GM11168 (cell line): Measurements from ENCODE around the gene NEDD4L.

Experiments used
- in situ Hi-C: fragments of 300-500 bp; cut with MboI; formaldehyde crosslinking; loops from one replicate; pipeline ENCODE4 v1.12.0; 2022; ENCODE audit warnings: low sequenced_read_pairs; ENCODE audit not compliant: unreplicated experiment

The NEDD4L gene

DNA sequence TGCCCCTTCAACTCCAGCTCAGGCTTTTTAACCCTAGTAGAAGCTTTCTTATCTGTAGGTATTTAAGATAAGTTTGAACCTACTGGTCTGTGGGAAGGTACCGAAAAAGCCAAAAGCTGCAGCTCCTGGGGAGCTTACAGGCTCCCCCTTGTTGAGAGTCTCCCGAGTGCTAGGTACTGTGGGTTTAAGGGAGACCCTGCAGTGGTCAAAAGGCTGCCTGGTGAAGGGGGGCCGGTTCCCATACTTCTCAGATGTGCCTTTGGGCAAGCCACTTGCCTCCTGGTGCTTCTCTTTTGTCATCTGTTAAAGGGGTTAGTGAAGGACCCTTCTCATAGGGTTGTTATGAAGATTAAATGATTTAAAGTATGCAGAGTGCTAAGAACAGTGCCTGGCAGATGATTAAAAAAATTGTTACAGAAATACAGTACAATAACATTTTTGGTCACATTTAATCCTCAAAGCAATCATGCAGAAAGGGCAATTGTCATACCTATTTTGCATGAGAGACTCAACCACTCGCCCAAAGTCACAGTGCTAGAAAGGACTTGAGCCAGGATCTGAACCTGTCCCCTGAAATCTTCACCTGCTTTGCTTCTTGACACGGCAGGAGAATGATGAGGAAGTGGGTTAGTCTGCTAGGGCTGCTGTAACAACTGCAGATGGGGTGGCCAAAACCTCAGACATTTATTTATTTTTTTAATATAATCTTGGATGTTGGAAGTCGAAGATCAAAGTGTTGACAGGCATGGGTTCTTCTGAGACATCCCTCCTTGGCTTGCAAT is 62.5 kb downstream of the NEDD4L start:
- in situ Hi-C loops: loop anchor here (5.0 to 10.0 kb wide), 2 partner anchors 54 to 222 kb away; no protein-coding TSS in a partner anchor

DNA sequence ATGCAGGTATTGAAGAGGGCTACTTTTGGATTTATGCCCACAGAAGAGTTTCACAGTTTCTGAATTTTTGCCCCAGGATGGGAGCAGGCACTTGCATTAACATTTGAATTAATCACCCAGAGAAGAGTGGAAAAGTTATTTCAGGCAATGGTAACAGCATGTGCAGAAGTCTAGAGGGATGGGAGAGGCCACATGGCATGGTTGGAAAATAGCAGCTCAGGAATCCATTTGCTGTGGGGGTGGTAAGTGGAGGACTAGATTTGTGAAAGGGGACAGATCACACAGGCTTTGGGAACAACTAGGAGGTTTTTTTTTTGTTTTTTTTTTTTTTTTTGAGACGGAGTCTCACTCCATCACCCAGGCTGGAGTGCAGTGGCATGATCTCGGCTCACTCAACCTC is 65.2 kb downstream of the NEDD4L start:
- in situ Hi-C loops: loop anchor here (5.0 to 10.0 kb wide), 2 partner anchors 57 to 224 kb away; no protein-coding TSS in a partner anchor

GRCh38 chr18:58110398-58110797 is 66.4 kb downstream of the NEDD4L start:
- in situ Hi-C loops: no loop called here

- in situ Hi-C loops: no loop called here
Observed at GRCh38 chr18:58112174-58112573, 68.1 kb downstream of the NEDD4L start.

DNA sequence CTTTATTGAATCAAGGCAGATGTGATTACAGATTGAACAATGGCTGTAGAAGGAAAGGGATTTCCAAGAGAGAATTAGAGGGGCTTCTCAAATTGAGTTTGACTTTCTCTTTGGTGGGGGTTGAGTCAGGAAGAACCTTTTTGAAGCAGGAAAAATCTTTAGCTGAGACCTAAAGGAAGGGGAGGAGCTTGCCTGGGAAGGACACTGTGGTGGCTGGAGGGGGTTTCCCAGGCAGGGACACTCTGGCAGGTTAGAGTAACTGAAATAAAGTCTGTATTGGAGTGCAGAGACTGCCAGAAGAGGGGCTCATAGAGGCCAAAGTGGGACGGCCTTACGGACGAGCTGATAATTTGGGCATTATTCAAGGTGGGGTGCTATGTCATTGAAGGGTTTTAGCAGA is 69.3 kb downstream of the NEDD4L start:
- in situ Hi-C loops: no loop called here

- in situ Hi-C loops: no loop called here
Observed at GRCh38 chr18:58114766-58115165, 70.7 kb downstream of the NEDD4L start.

- in situ Hi-C loops: no loop called here
Observed at GRCh38 chr18:58116818-58117217, 72.8 kb downstream of the NEDD4L start.

DNA sequence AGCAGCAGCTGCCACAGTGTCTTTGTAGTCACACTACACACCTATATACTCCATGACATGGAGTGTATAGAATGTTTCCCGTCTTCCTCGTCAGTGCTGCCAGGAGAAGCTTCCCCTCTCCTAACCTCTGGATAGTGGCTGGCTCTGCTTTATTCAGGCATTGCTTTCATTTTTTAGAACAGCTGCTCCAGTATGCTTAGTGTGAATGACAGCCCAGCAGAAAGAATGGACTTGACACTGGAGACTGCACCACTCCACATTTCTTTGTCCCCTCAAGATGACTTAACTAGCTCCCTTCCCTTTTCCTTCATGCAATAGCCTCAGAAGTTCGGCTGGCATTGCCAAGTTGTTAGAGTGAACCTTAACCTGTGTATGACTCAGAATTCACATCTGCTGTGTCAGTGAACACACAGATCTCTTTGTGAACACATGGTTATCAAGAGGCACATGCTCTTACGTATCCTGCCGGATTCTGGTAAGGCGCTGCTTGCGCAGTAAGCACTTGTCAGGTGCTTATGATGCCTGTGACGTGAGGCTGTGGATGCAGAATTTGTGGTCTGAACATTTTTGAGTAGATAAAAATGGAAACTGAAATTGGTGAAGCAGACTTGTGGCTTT is 73.9 kb downstream of the NEDD4L start:
- in situ Hi-C loops: no loop called here

DNA sequence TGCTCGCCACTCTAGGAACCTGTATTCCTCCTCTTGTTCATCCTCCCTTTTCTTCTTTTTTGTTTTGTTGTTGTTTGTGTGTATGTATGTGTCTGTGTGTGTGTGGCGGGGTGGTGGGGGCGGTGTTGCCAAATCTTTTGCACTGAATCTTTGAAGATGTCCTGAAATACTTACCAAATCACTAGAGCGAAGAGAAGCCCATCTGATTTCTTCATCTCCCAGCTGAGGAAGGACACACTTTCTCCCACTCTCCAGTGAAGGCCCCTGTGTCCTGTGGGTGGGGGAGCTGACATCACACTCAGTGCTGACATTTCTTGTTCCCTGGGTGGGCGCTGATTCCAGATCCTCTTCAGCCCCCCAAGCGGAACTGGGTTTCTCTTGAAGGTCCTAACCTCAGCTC is 74.5 kb downstream of the NEDD4L start:
- in situ Hi-C loops: no loop called here

DNA sequence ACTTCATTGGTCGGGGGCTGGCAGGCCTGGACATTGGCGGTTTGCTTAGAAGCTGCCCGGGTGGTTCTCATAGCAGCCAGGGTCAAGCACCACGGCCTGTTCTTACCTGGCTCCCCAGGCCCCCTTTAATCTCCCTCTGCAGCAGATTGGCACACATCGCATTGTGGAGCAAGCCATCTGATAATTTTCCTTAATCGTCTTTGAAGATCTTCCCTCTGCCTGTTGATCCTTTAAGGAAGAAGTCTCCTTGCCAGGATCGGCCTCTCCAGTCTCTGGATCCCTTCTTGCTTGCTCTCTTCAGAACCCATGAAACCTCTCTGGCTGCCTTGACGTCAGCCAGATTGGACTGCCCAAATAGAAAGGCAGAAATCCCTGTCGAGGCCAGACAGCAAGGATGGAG is 75.8 kb downstream of the NEDD4L start:
- in situ Hi-C loops: no loop called here

GRCh38 chr18:58124475-58124874 is 80.4 kb downstream of the NEDD4L start:
- in situ Hi-C loops: no loop called here

DNA sequence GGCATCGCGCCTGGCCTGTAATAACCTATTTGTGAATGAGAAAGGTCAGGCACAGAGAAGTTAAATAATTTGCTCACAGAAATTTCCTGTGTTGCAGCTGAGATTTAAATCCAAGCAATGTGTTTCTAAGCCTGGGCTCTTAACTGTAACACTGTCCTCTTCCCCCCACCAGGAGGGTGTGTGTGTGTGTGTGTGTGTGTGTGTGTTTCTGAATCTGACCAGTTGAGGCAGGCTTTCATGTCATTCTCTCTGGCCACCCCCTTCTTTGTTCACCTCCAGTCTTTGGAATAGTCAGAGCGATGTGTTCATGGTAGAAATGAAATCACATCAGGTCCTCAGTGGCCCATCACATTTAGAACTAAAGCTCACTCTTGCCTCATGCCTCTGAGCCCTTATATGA is 81.2 kb downstream of the NEDD4L start:
- in situ Hi-C loops: no loop called here

- in situ Hi-C loops: no loop called here
Observed at GRCh38 chr18:58125756-58126155, 81.7 kb downstream of the NEDD4L start.

DNA sequence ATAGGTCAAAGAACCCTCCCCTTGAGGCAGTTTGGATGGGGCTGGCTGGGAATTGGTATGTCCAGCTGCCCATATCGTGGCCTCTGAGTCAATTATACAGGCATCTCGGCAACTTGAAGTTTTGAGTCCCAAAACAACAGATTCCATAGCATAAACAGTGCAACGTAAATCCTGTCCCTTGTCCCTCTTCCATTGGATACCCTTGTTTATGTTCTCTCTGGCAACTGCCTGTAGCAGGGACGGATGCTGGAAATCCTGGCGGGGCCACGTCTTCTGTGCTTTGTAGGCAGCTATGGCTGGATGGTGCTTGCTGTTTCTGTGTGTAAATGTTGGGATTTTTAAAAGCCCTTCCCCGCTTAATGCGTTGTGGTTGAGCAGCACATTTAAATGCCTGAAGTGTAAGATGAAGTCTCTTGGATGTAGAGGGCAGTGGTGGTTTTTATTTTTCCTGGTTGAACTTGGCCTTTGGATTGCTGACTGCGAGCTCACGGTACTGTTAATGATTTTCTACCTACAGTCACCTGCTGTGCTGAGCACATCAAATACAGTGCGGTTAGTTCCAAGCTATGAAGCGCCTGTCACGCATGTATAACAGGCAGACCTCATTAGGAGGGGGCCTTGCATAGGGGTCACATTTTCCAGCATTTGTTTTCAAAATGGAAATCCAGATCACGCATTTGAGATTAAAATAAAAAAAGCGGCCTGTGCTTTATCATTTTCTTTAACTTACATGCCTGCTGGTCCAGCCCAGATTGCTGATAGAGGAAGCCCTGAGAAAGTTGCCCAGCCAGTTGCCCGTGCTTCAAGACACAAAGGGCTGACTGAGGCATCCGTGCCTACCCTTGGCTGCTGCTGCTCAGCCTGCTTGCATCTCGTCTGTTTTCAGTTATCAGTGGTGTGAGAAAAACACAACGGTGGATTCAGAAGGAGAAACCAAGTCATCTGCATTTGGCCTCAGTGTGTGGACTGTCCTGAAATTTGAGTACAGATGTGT is 84.7 kb downstream of the NEDD4L start:
- in situ Hi-C loops: no loop called here

GRCh38 chr18:58132595-58133261 is 88.7 kb downstream of the NEDD4L start:
- in situ Hi-C loops: no loop called here

DNA sequence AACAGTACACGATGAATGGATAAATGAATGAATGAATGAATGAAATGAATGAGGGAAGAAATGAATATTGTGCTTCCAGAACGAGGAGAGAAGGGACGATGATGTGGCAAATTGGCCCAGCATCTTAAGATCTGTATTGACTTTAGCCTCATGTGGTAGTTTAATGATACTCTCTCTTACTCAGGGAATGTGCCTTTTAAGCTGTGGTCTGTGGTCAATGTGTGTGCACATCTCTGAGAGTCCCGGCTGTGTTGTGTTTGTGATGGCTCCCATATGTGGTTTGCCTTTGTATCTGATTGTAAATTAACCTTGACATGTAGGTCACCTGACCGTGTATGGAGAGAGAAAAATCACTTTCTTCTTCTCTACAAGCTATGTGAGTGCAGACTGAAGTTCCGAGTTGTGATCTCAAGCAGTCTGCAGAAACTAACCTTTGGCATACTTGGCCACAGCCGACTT is 91.2 kb downstream of the NEDD4L start:
- in situ Hi-C loops: no loop called here

GRCh38 chr18:58135701-58136331 is 91.8 kb downstream of the NEDD4L start:
- in situ Hi-C loops: no loop called here

- in situ Hi-C loops: no loop called here
Observed at GRCh38 chr18:58136879-58137278, 92.9 kb downstream of the NEDD4L start.
